Measurements from ENCODE around the gene SDK1. TPM values are rescaled to one million over a fixed set of nuclear protein-coding genes. Genes with fewer than 3 reads are reported as not detected.

SDK1 gene
- total RNA-seq, 1 donor from 2014 or later = 1.3 TPM

GRCh38 chr7:4048336-4048735 is 747.3 kb downstream of the SDK1 start:
- DNase-seq = no peak
- ChIA-PET POLR2A (no interaction called here), CTCF (no interaction called here)
- intact Hi-C loops (cut with micrococcal nuclease) = no loop called here
- Mint-ChIP-seq H3K27ac (no peak overlapping the region), H3K36me3 (ENCODE audit: low read depth) (no peaks in the 10 kb centered on the region), H3K27me3 (peaks cover 3% of the 10 kb centered on the region), H3K9me3 (no peaks in the 10 kb centered on the region), H3K4me3 (no peak overlapping the region), H3K4me1 (peaks cover 6% of the 10 kb centered on the region)
- ATAC-seq (ENCODE audit: low read depth) = no peak
- no peak for TF ChIP-seq CTCF (IDR thresholded peaks at IDR 0.05)

- H3K9me3 Mint-ChIP-seq = no peaks in the 10 kb centered on the region
- H3K4me1 Mint-ChIP-seq = peaks cover 6% of the 10 kb centered on the region
- intact Hi-C loops (cut with micrococcal nuclease) = no loop called here
- H3K36me3 Mint-ChIP-seq (ENCODE audit: low read depth) = no peaks in the 10 kb centered on the region
- no peak overlapping the region for H3K27ac Mint-ChIP-seq
- H3K4me3 Mint-ChIP-seq = no peak overlapping the region
- CTCF ChIA-PET = no interaction called here
- ATAC-seq (ENCODE audit: low read depth) (no peak), DNase-seq (no peak)
- peaks cover 3% of the 10 kb centered on the region for H3K27me3 Mint-ChIP-seq
- no peak for TF ChIP-seq CTCF (IDR thresholded peaks at IDR 0.05)
- POLR2A ChIA-PET = no interaction called here
These were observed 748.1 kb downstream of the SDK1 start for GRCh38 chr7:4049202-4049601.

GRCh38 chr7:4050126-4050660 is 749.1 kb downstream of the SDK1 start:
- no peak for TF ChIP-seq CTCF (IDR thresholded peaks at IDR 0.05)
- Mint-ChIP-seq H3K4me3 (no peak overlapping the region), H3K27me3 (peaks cover 3% of the 10 kb centered on the region), H3K27ac (no peak overlapping the region), H3K9me3 (no peaks in the 10 kb centered on the region), H3K36me3 (ENCODE audit: low read depth) (no peaks in the 10 kb centered on the region), H3K4me1 (no peaks in the 10 kb centered on the region)
- CTCF ChIA-PET = no interaction called here
- intact Hi-C loops (cut with micrococcal nuclease) = no loop called here
- POLR2A ChIA-PET = no interaction called here
- DNase-seq (no peak), ATAC-seq (ENCODE audit: low read depth) (no peak)

- Mint-ChIP-seq H3K36me3 (ENCODE audit: low read depth) (no peaks in the 10 kb centered on the region), H3K4me1 (no peaks in the 10 kb centered on the region), H3K4me3 (no peak overlapping the region), H3K27ac (no peak overlapping the region), H3K27me3 (peaks cover 8% of the 10 kb centered on the region), H3K9me3 (no peaks in the 10 kb centered on the region)
- TF ChIP-seq CTCF (IDR thresholded peaks at IDR 0.05) = no peak
- intact Hi-C loops (cut with micrococcal nuclease) = no loop called here
- no peak for DNase-seq
- ATAC-seq (ENCODE audit: low read depth) = no peak
- ChIA-PET CTCF (no interaction called here), POLR2A (no interaction called here)
These were observed 750.6 kb downstream of the SDK1 start for GRCh38 chr7:4051696-4052095.

- no peaks in the 10 kb centered on the region for H3K9me3 Mint-ChIP-seq
- H3K27ac Mint-ChIP-seq = no peak overlapping the region
- H3K27me3 Mint-ChIP-seq = peaks cover 12% of the 10 kb centered on the region
- no peak for TF ChIP-seq CTCF (IDR thresholded peaks at IDR 0.05)
- POLR2A ChIA-PET = no interaction called here
- no peak for ATAC-seq (ENCODE audit: low read depth)
- no peaks in the 10 kb centered on the region for H3K4me1 Mint-ChIP-seq
- DNase-seq = no peak
- H3K4me3 Mint-ChIP-seq = no peak overlapping the region
- no peaks in the 10 kb centered on the region for H3K36me3 Mint-ChIP-seq (ENCODE audit: low read depth)
- intact Hi-C loops (cut with micrococcal nuclease) = no loop called here
- CTCF ChIA-PET = no interaction called here
These were observed 751.1 kb downstream of the SDK1 start for GRCh38 chr7:4052130-4052529.

Data from activated B cell treated with CpG ODN at 0.5 μM for 24 hours (primary cell).